ENCODE measurements around the gene KIF9. TPM values are rescaled to one million over a fixed set of nuclear protein-coding genes. Genes with fewer than 3 reads are reported as not detected.

KIF9 gene
- total RNA-seq, 1 donor from 2014 or later: 7.5 TPM

- H3K4me3 Mint-ChIP-seq (ENCODE audit: unreplicated experiment): no peak overlapping the region
- Histone ChIP-seq H3K9me3 (ENCODE audit: insufficient read depth, low read depth, low read length) (no peaks in the 10 kb centered on the region), H3K4me1 (ENCODE audit: insufficient read depth, low read length) (no peaks in the 10 kb centered on the region), H4K20me1 (ENCODE audit: insufficient read depth, low read length) (peaks cover 54% of the 10 kb centered on the region), H3K27ac (ENCODE audit: low read depth, low read length) (no peak overlapping the region), H3K36me3 (ENCODE audit: insufficient read depth, low read length) (no peaks in the 10 kb centered on the region), H3K4me3 (ENCODE audit: insufficient read depth, low read depth, low read length) (no peak overlapping the region), H3K27me3 (ENCODE audit: insufficient read depth, low read length) (no peaks in the 10 kb centered on the region), H3K4me2 (ENCODE audit: low read length) (no peak overlapping the region), H3K9ac (ENCODE audit: low read length) (no peak overlapping the region), H2AFZ (ENCODE audit: low read depth, low read length) (no peak overlapping the region), H3K79me2 (ENCODE audit: insufficient read depth, low read length) (peaks cover 24% of the 10 kb centered on the region)
- TF ChIP-seq, protein P1, sequence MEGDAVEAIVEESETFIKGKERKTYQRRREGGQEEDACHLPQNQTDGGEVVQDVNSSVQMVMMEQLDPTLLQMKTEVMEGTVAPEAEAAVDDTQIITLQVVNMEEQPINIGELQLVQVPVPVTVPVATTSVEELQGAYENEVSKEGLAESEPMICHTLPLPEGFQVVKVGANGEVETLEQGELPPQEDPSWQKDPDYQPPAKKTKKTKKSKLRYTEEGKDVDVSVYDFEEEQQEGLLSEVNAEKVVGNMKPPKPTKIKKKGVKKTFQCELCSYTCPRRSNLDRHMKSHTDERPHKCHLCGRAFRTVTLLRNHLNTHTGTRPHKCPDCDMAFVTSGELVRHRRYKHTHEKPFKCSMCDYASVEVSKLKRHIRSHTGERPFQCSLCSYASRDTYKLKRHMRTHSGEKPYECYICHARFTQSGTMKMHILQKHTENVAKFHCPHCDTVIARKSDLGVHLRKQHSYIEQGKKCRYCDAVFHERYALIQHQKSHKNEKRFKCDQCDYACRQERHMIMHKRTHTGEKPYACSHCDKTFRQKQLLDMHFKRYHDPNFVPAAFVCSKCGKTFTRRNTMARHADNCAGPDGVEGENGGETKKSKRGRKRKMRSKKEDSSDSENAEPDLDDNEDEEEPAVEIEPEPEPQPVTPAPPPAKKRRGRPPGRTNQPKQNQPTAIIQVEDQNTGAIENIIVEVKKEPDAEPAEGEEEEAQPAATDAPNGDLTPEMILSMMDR (IDR thresholded peaks at IDR 0.05; ENCODE audit: insufficient read depth, low read depth, low read length): no peak
- TF ChIP-seq EZH2 (IDR thresholded peaks at IDR 0.05; ENCODE audit: insufficient read depth, low read length): no peak
- DNase-seq (ENCODE audit: low read depth) (no peak), FAIRE-seq (no peak)
- H3K27me3 Mint-ChIP-seq (ENCODE audit: low read depth, unreplicated experiment): no peaks in the 10 kb centered on the region
- no peak overlapping the region for H3K27ac Mint-ChIP-seq (ENCODE audit: unreplicated experiment)
- H3K9me3 Mint-ChIP-seq (ENCODE audit: unreplicated experiment): peaks cover 5% of the 10 kb centered on the region
- peaks cover 2% of the 10 kb centered on the region for H3K36me3 Mint-ChIP-seq (ENCODE audit: low read depth, unreplicated experiment)
- peaks cover 5% of the 10 kb centered on the region for H3K4me1 Mint-ChIP-seq (ENCODE audit: low read depth, unreplicated experiment)
Measured at GRCh38 chr3:47315069-47315647, 32.6 kb upstream of the KIF9 start.

- TF ChIP-seq EZH2 (IDR thresholded peaks at IDR 0.05; ENCODE audit: insufficient read depth, low read length): no peak
- TF ChIP-seq, protein P1 (IDR thresholded peaks at IDR 0.05; ENCODE audit: insufficient read depth, low read depth, low read length): no peak
- peaks cover 5% of the 10 kb centered on the region for H3K9me3 Mint-ChIP-seq (ENCODE audit: unreplicated experiment)
- H3K36me3 ChIP-seq (ENCODE audit: insufficient read depth, low read length): no peaks in the 10 kb centered on the region
- H3K27ac ChIP-seq (ENCODE audit: low read depth, low read length): no peak overlapping the region
- no peaks in the 10 kb centered on the region for H3K27me3 ChIP-seq (ENCODE audit: insufficient read depth, low read length)
- FAIRE-seq (no peak), DNase-seq (ENCODE audit: low read depth) (no peak)
- H3K27me3 Mint-ChIP-seq (ENCODE audit: low read depth, unreplicated experiment): no peaks in the 10 kb centered on the region
- no peaks in the 10 kb centered on the region for H3K9me3 ChIP-seq (ENCODE audit: insufficient read depth, low read depth, low read length)
- H4K20me1 ChIP-seq (ENCODE audit: insufficient read depth, low read length): peaks cover 51% of the 10 kb centered on the region
- no peak overlapping the region for H3K4me3 Mint-ChIP-seq (ENCODE audit: unreplicated experiment)
- H3K4me2 ChIP-seq (ENCODE audit: low read length): no peak overlapping the region
- peaks cover 26% of the 10 kb centered on the region for H3K79me2 ChIP-seq (ENCODE audit: insufficient read depth, low read length)
- H3K4me1 ChIP-seq (ENCODE audit: insufficient read depth, low read length): no peaks in the 10 kb centered on the region
- H3K4me3 ChIP-seq (ENCODE audit: insufficient read depth, low read depth, low read length): no peak overlapping the region
- peaks cover 5% of the 10 kb centered on the region for H3K4me1 Mint-ChIP-seq (ENCODE audit: low read depth, unreplicated experiment)
- no peak overlapping the region for H2AFZ ChIP-seq (ENCODE audit: low read depth, low read length)
- no peak overlapping the region for H3K9ac ChIP-seq (ENCODE audit: low read length)
- no peak overlapping the region for H3K27ac Mint-ChIP-seq (ENCODE audit: unreplicated experiment)
- H3K36me3 Mint-ChIP-seq (ENCODE audit: low read depth, unreplicated experiment): peaks cover 6% of the 10 kb centered on the region
Measured at GRCh38 chr3:47314056-47314764, 31.6 kb upstream of the KIF9 start.

All from astrocyte (in vitro differentiated cells and primary cell).